ENCODE data around the gene PSMG4. TPM values are rescaled to one million over a fixed set of nuclear protein-coding genes. Genes with fewer than 3 reads are reported as not detected.

The PSMG4 gene
- total RNA-seq, 1 donor from 2014 or later: 27.8 TPM

DNA sequence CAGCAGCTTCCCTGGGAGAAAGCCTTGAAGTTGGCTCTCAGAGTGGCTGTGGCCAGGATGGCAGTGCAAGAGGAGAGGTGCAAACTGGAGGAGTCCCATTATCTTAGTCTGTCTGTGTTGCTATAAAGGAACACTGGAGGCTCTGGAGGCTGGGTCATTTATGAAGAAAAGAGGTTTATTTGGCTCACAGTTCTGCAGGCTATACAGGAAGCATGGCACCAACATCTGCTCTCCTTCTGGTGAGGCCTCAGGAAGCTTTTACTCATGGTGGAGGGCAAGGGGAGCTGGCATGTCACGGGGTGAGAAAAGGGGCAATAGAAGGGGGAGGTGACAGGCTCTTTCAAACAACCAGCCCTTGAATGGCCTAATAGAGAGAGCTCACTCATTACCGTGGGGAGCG, 47.1 kb downstream of the PSMG4 start:
- Mint-ChIP-seq H3K36me3 (peaks cover 35% of the 10 kb centered on the region), H3K27me3 (ENCODE audit: low read depth) (no peaks in the 10 kb centered on the region), H3K4me1 (no peaks in the 10 kb centered on the region), H3K27ac (no peak overlapping the region), H3K9me3 (peaks cover 26% of the 10 kb centered on the region), H3K4me3 (no peak overlapping the region)
- DNase-seq (ENCODE audit: low spot score in 2 of 2, unreplicated experiment in 2 of 2): no peak
- TF ChIP-seq, protein P1, sequence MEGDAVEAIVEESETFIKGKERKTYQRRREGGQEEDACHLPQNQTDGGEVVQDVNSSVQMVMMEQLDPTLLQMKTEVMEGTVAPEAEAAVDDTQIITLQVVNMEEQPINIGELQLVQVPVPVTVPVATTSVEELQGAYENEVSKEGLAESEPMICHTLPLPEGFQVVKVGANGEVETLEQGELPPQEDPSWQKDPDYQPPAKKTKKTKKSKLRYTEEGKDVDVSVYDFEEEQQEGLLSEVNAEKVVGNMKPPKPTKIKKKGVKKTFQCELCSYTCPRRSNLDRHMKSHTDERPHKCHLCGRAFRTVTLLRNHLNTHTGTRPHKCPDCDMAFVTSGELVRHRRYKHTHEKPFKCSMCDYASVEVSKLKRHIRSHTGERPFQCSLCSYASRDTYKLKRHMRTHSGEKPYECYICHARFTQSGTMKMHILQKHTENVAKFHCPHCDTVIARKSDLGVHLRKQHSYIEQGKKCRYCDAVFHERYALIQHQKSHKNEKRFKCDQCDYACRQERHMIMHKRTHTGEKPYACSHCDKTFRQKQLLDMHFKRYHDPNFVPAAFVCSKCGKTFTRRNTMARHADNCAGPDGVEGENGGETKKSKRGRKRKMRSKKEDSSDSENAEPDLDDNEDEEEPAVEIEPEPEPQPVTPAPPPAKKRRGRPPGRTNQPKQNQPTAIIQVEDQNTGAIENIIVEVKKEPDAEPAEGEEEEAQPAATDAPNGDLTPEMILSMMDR (IDR thresholded peaks at IDR 0.05; ENCODE audit: unreplicated experiment): no peak

DNA sequence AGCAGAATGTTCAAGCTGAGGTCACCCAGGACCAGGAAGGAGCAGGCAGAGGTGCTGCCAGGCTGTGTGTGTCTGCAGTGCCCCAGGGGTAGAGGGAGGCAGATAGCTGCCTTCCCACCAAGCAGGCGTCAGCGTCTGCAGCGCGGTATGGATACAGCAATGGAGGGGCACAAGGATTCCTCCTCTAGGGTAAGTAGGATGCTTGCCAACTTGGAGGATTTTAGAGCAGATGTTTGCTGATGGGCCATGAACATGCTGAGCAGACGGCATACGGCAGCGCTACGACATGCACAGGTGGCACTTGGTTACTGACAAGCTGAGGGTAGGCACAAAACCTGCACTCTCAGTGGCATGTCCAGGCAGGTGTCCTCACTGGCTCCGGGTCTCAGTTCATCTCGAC, 48.1 kb downstream of the PSMG4 start:
- no peak overlapping the region for H3K27ac Mint-ChIP-seq
- TF ChIP-seq, protein P1 (IDR thresholded peaks at IDR 0.05; ENCODE audit: unreplicated experiment): no peak
- DNase-seq (ENCODE audit: low spot score in 2 of 2, unreplicated experiment in 2 of 2): no peak
- no peaks in the 10 kb centered on the region for H3K4me1 Mint-ChIP-seq
- H3K9me3 Mint-ChIP-seq: peaks cover 26% of the 10 kb centered on the region
- no peak overlapping the region for H3K4me3 Mint-ChIP-seq
- H3K27me3 Mint-ChIP-seq (ENCODE audit: low read depth): no peaks in the 10 kb centered on the region
- peaks cover 35% of the 10 kb centered on the region for H3K36me3 Mint-ChIP-seq

DNA sequence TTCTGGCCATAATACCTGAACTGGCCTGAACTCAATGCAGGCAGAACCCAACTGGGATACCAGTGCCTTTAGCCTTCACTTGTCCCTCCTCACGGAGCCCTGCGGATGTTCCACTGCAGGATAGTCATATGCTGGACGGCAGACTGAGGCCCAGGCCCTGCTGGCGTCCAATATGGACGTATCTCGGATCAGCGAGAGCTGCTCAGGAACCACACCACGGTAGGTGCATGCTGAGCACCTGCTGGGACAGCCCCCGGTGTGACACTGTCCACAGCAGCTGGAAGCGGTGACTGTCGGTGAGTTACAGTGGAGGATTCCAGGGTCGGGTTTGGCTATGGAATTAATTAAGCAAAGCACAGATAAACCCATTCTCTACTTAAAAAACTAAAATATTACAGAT, 48.7 kb downstream of the PSMG4 start:
- H3K4me3 Mint-ChIP-seq: no peak overlapping the region
- DNase-seq (ENCODE audit: low spot score in 2 of 2, unreplicated experiment in 2 of 2): no peak
- no peaks in the 10 kb centered on the region for H3K4me1 Mint-ChIP-seq
- peaks cover 30% of the 10 kb centered on the region for H3K36me3 Mint-ChIP-seq
- TF ChIP-seq, protein P1 (IDR thresholded peaks at IDR 0.05; ENCODE audit: unreplicated experiment): no peak
- peaks cover 20% of the 10 kb centered on the region for H3K9me3 Mint-ChIP-seq
- H3K27ac Mint-ChIP-seq: no peak overlapping the region
- no peaks in the 10 kb centered on the region for H3K27me3 Mint-ChIP-seq (ENCODE audit: low read depth)

DNA sequence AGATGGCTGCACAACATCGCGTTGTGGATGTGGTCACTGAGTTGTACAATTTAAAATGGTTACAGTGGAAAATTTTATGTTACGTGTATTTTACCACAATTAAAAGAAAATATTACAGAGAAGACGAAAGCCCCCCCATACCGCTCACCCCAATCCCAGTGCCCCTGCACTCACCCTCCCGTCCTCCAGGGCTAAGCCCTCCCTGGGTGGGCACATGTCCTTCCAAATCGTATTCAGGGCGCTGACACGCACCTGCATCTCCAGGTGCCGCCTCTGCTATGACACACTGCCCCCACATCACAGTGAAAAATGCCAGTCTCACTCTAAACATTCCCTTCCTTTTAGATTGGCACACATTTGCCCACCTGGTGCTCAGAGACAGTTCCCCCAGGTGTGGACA, 49.4 kb downstream of the PSMG4 start:
- no peak overlapping the region for H3K27ac Mint-ChIP-seq
- TF ChIP-seq, protein P1 (IDR thresholded peaks at IDR 0.05; ENCODE audit: unreplicated experiment): no peak
- H3K9me3 Mint-ChIP-seq: peaks cover 13% of the 10 kb centered on the region
- no peaks in the 10 kb centered on the region for H3K4me1 Mint-ChIP-seq
- DNase-seq (ENCODE audit: low spot score in 2 of 2, unreplicated experiment in 2 of 2): no peak
- H3K27me3 Mint-ChIP-seq (ENCODE audit: low read depth): no peaks in the 10 kb centered on the region
- no peak overlapping the region for H3K4me3 Mint-ChIP-seq
- H3K36me3 Mint-ChIP-seq: peaks cover 23% of the 10 kb centered on the region

DNA sequence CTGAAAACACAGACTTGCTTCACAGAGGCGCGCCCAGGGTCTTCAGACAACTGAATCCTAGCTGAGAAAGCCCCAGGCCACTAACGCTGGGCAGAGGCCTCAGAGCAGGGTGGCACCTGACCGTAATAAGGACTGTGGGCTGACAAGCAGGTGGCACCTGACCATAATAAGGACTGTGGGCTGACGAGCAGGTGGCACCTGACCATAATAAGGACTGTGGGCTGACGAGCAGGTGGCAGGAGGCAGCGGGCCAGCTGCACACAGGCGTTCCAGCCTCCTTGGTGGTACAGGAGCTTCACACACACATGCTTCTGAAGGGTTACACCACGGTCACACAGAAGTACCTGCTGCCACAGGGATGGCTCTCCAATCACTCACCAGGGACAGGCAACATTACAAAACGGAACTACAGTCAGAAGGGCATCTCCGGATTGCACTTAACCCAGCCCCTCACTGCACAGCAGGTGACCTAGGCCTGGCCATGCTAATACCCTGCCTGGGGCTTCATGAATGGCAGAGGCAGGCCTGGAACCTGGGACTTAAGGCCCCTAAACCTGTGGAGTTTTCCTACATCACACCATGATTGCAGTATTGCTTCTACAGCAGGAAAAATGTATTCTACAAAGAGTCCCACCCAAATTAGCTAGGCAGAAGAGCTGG, 50.8 kb downstream of the PSMG4 start:
- no peak for DNase-seq (ENCODE audit: low spot score in 2 of 2, unreplicated experiment in 2 of 2)
- H3K27ac Mint-ChIP-seq: no peak overlapping the region
- H3K9me3 Mint-ChIP-seq: peaks cover 7% of the 10 kb centered on the region
- no peak overlapping the region for H3K4me3 Mint-ChIP-seq
- H3K27me3 Mint-ChIP-seq (ENCODE audit: low read depth): no peaks in the 10 kb centered on the region
- TF ChIP-seq, protein P1 (IDR thresholded peaks at IDR 0.05; ENCODE audit: unreplicated experiment): no peak
- no peaks in the 10 kb centered on the region for H3K4me1 Mint-ChIP-seq
- H3K36me3 Mint-ChIP-seq: peaks cover 14% of the 10 kb centered on the region

DNA sequence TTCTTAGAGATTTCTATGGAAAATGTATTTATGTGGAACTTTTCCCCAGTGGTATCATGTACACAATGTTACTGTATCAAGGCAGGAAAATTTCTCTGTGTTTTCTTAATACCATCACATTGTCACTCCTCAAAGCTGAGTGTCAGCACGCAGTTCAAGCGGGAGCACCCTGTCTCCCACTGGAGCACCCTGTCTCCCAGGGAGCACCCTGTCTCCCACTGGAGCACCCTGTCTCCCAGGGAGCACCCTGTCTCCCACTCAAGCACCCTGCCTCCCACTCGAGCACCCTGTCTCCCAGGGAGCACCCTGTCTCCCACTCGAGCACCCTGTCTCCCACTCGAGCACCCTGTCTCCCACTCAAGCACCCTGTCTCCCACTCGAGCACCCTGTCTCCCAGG, 51.3 kb downstream of the PSMG4 start:
- peaks cover 9% of the 10 kb centered on the region for H3K36me3 Mint-ChIP-seq
- H3K4me1 Mint-ChIP-seq: no peaks in the 10 kb centered on the region
- no peak for DNase-seq (ENCODE audit: low spot score in 2 of 2, unreplicated experiment in 2 of 2)
- H3K9me3 Mint-ChIP-seq: peaks cover 7% of the 10 kb centered on the region
- TF ChIP-seq, protein P1 (IDR thresholded peaks at IDR 0.05; ENCODE audit: unreplicated experiment): no peak
- no peak overlapping the region for H3K27ac Mint-ChIP-seq
- H3K27me3 Mint-ChIP-seq (ENCODE audit: low read depth): no peaks in the 10 kb centered on the region
- H3K4me3 Mint-ChIP-seq: no peak overlapping the region

Measured in mesothelial cell of epicardium (in vitro differentiated cells).